Thyroid gland (tissue), 4 donors: ENCODE measurements around the gene EYS.

Source experiments
- POLR2A ChIP-seq, 2 donors: fragments of 450-650 bp; IDR thresholded peaks; one replicate each; pipeline ENCODE4 v1.6.1; 2017; ENCODE audit warnings: antibody characterized with exemption in 2 of 2, mild to moderate bottlenecking in 2 of 2, moderate library complexity in 1 of 2
- TF ChIP-seq, protein P1 (sequence below), 6 experiments: fragments of 200-600 bp in 3 of 6; fragments of 450-650 bp in 3 of 6; sonication (generic) in 3 of 6; IDR thresholded peaks; one replicate each; pipeline ENCODE4 v1.5.1; 2016 to 2019; ENCODE audit warnings: antibody characterized with exemption in 6 of 6, mild to moderate bottlenecking in 2 of 6, inconsistent platforms in 1 of 6, moderate library complexity in 1 of 6

DNA sequence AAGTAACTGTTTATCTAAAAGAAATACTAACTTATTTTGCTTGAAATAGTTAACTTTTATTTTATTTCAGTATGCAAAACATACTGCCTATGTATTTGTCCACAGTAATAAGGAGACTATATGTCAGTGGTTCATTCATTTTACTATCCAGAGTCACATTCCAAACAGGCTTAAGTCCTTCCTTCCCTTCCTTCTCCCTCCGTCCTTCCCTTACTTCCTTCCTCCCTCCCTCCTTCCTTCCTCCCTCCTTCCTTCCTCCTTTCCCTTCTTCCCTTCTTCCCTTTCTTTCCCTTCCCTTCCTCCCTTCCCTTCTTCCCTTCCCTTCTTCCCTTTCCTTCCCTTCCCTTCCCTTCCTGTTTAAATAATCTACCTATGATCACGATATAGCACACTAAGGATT, 899.2 kb downstream of the EYS start:
- TF ChIP-seq, protein P1, sequence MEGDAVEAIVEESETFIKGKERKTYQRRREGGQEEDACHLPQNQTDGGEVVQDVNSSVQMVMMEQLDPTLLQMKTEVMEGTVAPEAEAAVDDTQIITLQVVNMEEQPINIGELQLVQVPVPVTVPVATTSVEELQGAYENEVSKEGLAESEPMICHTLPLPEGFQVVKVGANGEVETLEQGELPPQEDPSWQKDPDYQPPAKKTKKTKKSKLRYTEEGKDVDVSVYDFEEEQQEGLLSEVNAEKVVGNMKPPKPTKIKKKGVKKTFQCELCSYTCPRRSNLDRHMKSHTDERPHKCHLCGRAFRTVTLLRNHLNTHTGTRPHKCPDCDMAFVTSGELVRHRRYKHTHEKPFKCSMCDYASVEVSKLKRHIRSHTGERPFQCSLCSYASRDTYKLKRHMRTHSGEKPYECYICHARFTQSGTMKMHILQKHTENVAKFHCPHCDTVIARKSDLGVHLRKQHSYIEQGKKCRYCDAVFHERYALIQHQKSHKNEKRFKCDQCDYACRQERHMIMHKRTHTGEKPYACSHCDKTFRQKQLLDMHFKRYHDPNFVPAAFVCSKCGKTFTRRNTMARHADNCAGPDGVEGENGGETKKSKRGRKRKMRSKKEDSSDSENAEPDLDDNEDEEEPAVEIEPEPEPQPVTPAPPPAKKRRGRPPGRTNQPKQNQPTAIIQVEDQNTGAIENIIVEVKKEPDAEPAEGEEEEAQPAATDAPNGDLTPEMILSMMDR (IDR thresholded peaks at IDR 0.05), result no peak
- no peak for TF ChIP-seq POLR2A (IDR thresholded peaks at IDR 0.05)
